Colon (tissue), 2 donors: ENCODE data around the gene ANKRD36.
"Not testable (repeated sequence)": the region's sequence is repeated elsewhere in the genome, so short reads cannot be mapped to it uniquely, and the experiment has no call there.

ENCODE experiments used
- FAIRE-seq: peaks from 2 replicates; lab custom pipeline; 2012; peaks lifted over from hg19 to GRCh38; lab: Jason Lieb, UNC
- donor health status: control.
- donor health status: control.

Gene ANKRD36

GRCh38 chr2:97113882-97114255, 916 bp downstream of the ANKRD36 start:
- FAIRE-seq = not testable (repeated sequence)

GRCh38 chr2:97129090-97129489, 16.1 kb downstream of the ANKRD36 start:
- not testable (repeated sequence) for FAIRE-seq

GRCh38 chr2:97144016-97144415, 31.1 kb downstream of the ANKRD36 start:
- FAIRE-seq = not testable (repeated sequence)

- not testable (repeated sequence) for FAIRE-seq
Observed at GRCh38 chr2:97166548-97166947, 53.6 kb downstream of the ANKRD36 start.

DNA sequence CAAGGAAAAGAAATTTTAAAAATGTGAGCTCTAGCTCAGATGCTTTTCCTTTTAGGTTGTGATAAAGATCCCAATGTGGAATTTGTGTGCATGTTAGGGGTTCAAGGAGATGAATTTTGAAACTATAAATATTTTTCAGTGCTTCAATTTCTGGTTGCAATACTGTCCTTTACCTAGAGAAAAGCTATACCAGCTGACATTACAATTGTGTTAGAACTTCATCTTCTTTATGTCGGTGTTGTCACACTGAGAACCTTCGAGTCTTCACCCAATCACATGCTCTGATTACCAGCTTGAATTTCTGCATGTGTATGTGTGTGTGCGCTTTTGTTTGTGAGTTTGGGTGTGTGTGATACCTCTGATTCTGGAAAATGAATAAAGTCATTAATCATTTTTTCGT, 55.0 kb downstream of the ANKRD36 start:
- not testable (repeated sequence) for FAIRE-seq

DNA sequence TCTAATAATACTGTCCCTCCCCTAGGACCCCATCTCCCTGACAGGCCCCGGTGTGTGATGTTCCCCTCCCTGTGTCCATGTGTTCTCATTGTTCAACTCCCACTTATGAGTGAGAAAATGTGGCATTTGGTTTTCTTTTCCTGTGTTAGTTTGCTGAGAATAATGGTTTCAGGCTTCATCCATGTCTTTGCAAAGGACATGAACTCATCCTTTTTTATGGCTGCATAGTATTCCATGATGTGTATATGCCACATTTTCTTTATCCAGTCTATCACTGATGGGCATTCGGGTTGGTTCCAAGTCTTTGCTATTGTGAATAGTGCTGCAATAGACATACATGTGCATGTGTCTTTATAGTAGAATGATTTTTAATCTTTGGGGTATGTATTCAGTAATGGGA, 55.6 kb downstream of the ANKRD36 start:
- FAIRE-seq = not testable (repeated sequence)

GRCh38 chr2:97180391-97180790, 67.4 kb downstream of the ANKRD36 start:
- FAIRE-seq = not testable (repeated sequence)

GRCh38 chr2:97195349-97195748, 82.4 kb downstream of the ANKRD36 start:
- FAIRE-seq = not testable (repeated sequence)

- not testable (repeated sequence) for FAIRE-seq
Observed at GRCh38 chr2:97197251-97197650, 84.3 kb downstream of the ANKRD36 start.

DNA sequence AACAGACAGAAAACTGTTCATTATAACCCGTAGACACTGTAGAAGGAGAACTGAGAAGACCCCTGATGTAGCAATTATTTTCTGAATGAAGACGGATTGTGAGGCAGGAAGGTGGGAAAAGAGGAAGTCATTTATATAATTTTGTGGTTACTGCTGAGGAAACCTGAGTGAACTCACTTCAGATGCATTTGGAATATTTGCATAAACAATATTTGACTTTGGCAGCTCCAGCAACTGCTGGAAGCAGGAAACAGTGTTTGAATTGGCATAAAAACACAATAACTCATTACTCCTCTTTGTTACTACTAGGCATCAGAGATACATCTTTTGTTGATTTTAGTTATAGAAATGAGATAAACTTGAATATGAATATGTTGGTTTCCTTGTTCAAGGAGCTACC, 87.9 kb downstream of the ANKRD36 start:
- not testable (repeated sequence) for FAIRE-seq

GRCh38 chr2:97202643-97203250, 89.8 kb downstream of the ANKRD36 start:
- FAIRE-seq = not testable (repeated sequence)

- no peak for FAIRE-seq
Observed at GRCh38 chr2:97210325-97210724, 97.4 kb downstream of the ANKRD36 start.

- not testable (repeated sequence) for FAIRE-seq
Observed at GRCh38 chr2:97215025-97215424, 102.1 kb downstream of the ANKRD36 start.

- FAIRE-seq = not testable (repeated sequence)
Observed at GRCh38 chr2:97230848-97231585, 118.1 kb downstream of the ANKRD36 start.

GRCh38 chr2:97232981-97233380, 120.0 kb downstream of the ANKRD36 start:
- FAIRE-seq = not testable (repeated sequence)

- not testable (repeated sequence) for FAIRE-seq
Observed at GRCh38 chr2:97233660-97234295, 120.8 kb downstream of the ANKRD36 start.

GRCh38 chr2:97261192-97261591, 148.2 kb downstream of the ANKRD36 start:
- not testable (repeated sequence) for FAIRE-seq

- FAIRE-seq = not testable (repeated sequence)
Observed at GRCh38 chr2:97266449-97266848, 153.5 kb downstream of the ANKRD36 start.

- FAIRE-seq = no peak
Observed at GRCh38 chr2:97267411-97268074, 154.6 kb downstream of the ANKRD36 start.

DNA sequence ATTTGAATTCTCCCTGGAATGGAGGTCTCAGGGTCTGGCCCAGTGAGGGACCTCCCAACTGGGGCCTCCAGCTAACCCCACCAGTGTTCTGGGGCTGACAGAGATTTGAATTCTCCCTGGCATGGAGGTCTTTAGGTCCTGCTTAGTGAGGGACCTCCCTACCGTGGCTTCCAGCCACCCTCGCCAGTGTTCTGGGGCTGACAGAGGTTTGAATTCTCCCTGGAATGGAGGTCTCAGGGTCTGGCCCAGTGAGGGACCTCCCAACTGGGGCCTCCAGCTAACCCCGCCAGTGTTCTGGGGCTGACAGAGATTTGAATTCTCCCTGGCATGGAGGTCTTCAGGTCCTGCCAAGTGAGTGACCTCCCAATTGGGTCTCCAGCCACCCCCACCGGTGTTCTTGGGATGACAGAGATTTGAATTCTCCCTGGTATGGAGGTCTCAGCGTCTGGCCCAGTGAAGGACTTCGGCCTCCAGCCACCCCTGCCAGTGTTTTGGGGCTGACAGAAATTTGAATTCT, 155.2 kb downstream of the ANKRD36 start:
- FAIRE-seq = not testable (repeated sequence)

DNA sequence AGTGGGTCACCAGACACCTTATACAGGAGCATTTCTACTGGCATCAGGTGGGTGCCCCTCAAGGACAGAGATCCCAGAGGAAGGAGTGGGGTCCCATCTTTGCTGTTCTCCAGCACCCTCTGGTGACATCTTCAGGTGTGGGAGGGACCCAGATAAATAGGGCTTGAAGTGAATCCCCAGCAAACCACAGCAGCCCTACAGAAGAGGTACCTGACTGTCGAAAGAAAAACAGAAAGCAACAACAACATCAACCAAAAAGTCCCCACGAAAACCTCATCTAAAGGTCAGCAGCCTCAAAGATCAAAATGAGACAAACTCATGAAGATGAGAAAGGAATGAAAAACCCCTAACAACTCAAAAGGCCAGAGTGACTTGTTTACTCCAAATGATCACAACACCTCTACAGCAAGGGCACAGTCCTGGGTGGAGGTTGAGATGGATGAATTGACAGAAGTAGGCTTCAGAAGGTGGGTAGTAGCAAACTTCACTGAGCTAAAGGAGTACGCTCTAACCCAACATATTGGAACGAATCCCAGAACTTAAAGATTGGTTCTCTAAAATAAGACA, 163.4 kb downstream of the ANKRD36 start:
- not testable (repeated sequence) for FAIRE-seq

- FAIRE-seq = not testable (repeated sequence)
Observed at GRCh38 chr2:97285187-97285586, 172.2 kb downstream of the ANKRD36 start.
